Liver (tissue), 9 donors: ENCODE results near the gene OGFOD3. TPM values are rescaled to one million over a fixed set of nuclear protein-coding genes. Genes with fewer than 3 reads are reported as not detected.

Experiments
- DNase-seq: peaks from one replicate; pipeline ENCODE4 v3.0.0-alpha.2; 2017; ENCODE audit warnings: low spot score
- H3K27ac ChIP-seq, 2 donors: one replicate each; pipeline ENCODE4 v1.7.0; 2013; ENCODE audit warnings: inconsistent platforms in 2 of 2, low read length in 2 of 2, control low read depth in 1 of 2, low read depth in 1 of 2, mild to moderate bottlenecking in 1 of 2
- H3K27me3 ChIP-seq, 4 donors: one replicate each; pipeline versions ENCODE4 v1.6.1 to v1.7.0; 2013; ENCODE audit warnings: low read length in 3 of 4, inconsistent platforms in 1 of 4, mild to moderate bottlenecking in 1 of 4, moderate library complexity in 1 of 4; ENCODE audit not compliant: control insufficient read depth in 4 of 4, insufficient read depth in 4 of 4
- H3K36me3 ChIP-seq, 4 donors: one replicate each; pipeline versions ENCODE4 v1.6.1 to v1.7.0; 2013; ENCODE audit warnings: low read length in 3 of 4, mild to moderate bottlenecking in 3 of 4, low read depth in 1 of 4, moderate library complexity in 1 of 4; ENCODE audit not compliant: control insufficient read depth in 4 of 4, insufficient read depth in 3 of 4
- H3K4me1 ChIP-seq, 4 donors: one replicate each; pipeline versions ENCODE4 v1.6.1 to v1.7.0; 2013; ENCODE audit warnings: low read length in 3 of 4, mild to moderate bottlenecking in 3 of 4, moderate library complexity in 1 of 4; ENCODE audit not compliant: control insufficient read depth in 4 of 4, insufficient read depth in 4 of 4
- H3K4me3 ChIP-seq, 3 donors: one replicate each; pipeline versions ENCODE4 v1.6.1 to v1.7.0; 2013; ENCODE audit warnings: low read length in 3 of 3, control low read depth in 1 of 3, low read depth in 1 of 3, mild to moderate bottlenecking in 1 of 3
- H3K9ac ChIP-seq, 2 donors: one replicate each; pipeline ENCODE4 v1.7.0; 2013; ENCODE audit warnings: low read length in 2 of 2, mild to moderate bottlenecking in 2 of 2, moderate library complexity in 2 of 2, control low read depth in 1 of 2, low read depth in 1 of 2
- H3K9me3 ChIP-seq, 4 donors: one replicate each; pipeline versions ENCODE4 v1.6.1 to v1.7.0; 2013; ENCODE audit warnings: low read length in 3 of 4; ENCODE audit not compliant: control insufficient read depth in 4 of 4
- EGR1 ChIP-seq, 2 donors: IDR thresholded peaks; 2 replicates each; pipeline ENCODE4 v1.6.1; 2016 to 2018; ENCODE audit warnings: antibody characterized with exemption in 2 of 2, low read depth in 2 of 2
- HNF4G ChIP-seq: IDR thresholded peaks from 2 replicates; pipeline ENCODE4 v1.6.1; 2016; ENCODE audit warnings: antibody characterized with exemption
- RXRA ChIP-seq, 2 donors: IDR thresholded peaks; 2 replicates each; pipeline ENCODE4 v1.6.1; 2017 to 2018; ENCODE audit warnings: antibody characterized with exemption in 2 of 2, mild to moderate bottlenecking in 1 of 2
- SP1 ChIP-seq: IDR thresholded peaks from 2 replicates; pipeline ENCODE4 v1.6.1; 2018; ENCODE audit warnings: antibody characterized with exemption, mild to moderate bottlenecking
- TAF1 ChIP-seq: conservative IDR thresholded peaks from 2 replicates; pipeline ENCODE4 v1.6.1; 2016; ENCODE audit warnings: antibody characterized with exemption, mild to moderate bottlenecking
- YY1 ChIP-seq: IDR thresholded peaks from 2 replicates; pipeline ENCODE4 v1.6.1; 2016; ENCODE audit warnings: antibody characterized with exemption, mild to moderate bottlenecking
- WGBS: extraction: QIAGEN DNeasy Blood & Tissue Kit; methylation state at CpG from one replicate; pipeline ENCODE4 v1.1.7; 2013; 5-methylcytosine and 5-hydroxymethylcytosine counted together
- polyA plus RNA-seq, 2 donors: library from polyadenylated mRNA; stranded (reverse) in 1 of 2; unstranded in 1 of 2; fragments of 200-250 nt in 1 of 2; fragments of >200 nt in 1 of 2; fragmentation: Nextera tagmentation in 1 of 2; extraction: Ambion mirVana in 1 of 2; gene quantifications; one replicate each; pipeline versions ENCODE4 v1.2.1 to v1.2.3, GENCODE V29; 2013 to 2015
- total RNA-seq, 2 donors: library from RNA; depleted of rRNA; stranded (reverse); fragments of >200 nt; gene quantifications; one replicate each; pipeline ENCODE4 v1.2.3, GENCODE V29; 2014
- TF ChIP-seq, protein P1 (sequence below): IDR thresholded peaks from 2 replicates; pipeline ENCODE4 v1.6.1; 2016; ENCODE audit warnings: antibody characterized with exemption, mild to moderate bottlenecking
- TF ChIP-seq, protein P2 (sequence below): IDR thresholded peaks from 2 replicates; pipeline ENCODE4 v1.6.1; 2016; ENCODE audit warnings: antibody characterized with exemption
- donor health status: healthy.
- donor health status: healthy.
- donor health status: healthy.
- donor health status: healthy.
- donor health status: healthy.

Gene OGFOD3
- total and polyA plus RNA-seq, 4 donors = 15.0 to 23.2 (median 18.5) TPM

DNA sequence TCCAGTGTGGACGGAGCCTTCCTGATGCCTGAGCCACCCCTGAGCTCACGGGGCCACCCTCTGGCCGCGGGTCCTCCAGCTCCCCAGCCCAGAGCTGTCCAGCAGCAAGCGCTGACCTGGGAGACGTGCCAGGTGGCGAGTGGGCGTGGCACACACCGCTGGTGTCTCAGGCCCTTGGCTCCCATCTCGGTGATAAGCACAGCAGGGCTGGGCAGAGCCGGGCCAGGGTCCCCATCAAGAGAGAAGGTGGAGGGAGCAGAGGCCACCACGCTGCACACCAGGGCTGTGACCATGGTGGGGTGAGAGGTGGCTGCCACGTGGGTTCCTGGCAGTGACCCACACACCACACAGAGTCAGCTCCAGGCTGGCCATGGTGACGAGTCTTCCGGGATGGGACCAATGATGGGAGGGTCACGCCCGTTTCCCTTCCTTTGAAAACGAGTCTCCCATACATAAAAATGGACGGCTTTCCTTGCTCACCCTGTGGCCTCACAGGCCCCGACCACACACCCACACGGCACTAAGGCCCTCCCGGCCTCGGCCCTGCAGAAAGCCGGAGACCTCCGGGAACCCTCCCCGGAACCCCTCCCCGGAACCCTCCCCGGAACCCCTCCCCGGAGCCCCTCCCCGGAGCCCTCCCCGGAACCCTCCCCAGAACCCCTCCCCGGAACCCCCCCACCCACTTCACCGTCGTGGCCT is 30.0 kb downstream of the OGFOD3 start:
- Histone ChIP-seq H3K9ac (no peak overlapping the region), H3K4me1 (peaks cover 18 to 23% (median 20%) of the 10 kb centered on the region in 4 donors), H3K36me3 (peaks cover 0 to 9% (median 6%) of the 10 kb centered on the region in 4 donors), H3K27ac (no peak overlapping the region), H3K27me3 (no peaks in the 10 kb centered on the region), H3K4me3 (no peak overlapping the region), H3K9me3 (no peaks in the 10 kb centered on the region)
- TF ChIP-seq RXRA (IDR thresholded peaks at IDR 0.05) = no peak
- TF ChIP-seq, protein P1, sequence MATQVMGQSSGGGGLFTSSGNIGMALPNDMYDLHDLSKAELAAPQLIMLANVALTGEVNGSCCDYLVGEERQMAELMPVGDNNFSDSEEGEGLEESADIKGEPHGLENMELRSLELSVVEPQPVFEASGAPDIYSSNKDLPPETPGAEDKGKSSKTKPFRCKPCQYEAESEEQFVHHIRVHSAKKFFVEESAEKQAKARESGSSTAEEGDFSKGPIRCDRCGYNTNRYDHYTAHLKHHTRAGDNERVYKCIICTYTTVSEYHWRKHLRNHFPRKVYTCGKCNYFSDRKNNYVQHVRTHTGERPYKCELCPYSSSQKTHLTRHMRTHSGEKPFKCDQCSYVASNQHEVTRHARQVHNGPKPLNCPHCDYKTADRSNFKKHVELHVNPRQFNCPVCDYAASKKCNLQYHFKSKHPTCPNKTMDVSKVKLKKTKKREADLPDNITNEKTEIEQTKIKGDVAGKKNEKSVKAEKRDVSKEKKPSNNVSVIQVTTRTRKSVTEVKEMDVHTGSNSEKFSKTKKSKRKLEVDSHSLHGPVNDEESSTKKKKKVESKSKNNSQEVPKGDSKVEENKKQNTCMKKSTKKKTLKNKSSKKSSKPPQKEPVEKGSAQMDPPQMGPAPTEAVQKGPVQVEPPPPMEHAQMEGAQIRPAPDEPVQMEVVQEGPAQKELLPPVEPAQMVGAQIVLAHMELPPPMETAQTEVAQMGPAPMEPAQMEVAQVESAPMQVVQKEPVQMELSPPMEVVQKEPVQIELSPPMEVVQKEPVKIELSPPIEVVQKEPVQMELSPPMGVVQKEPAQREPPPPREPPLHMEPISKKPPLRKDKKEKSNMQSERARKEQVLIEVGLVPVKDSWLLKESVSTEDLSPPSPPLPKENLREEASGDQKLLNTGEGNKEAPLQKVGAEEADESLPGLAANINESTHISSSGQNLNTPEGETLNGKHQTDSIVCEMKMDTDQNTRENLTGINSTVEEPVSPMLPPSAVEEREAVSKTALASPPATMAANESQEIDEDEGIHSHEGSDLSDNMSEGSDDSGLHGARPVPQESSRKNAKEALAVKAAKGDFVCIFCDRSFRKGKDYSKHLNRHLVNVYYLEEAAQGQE = peak; percentile 98
- WGBS = 69% methylated on average over 34 of the region's 34 CpGs
- DNase-seq = no peak

DNA sequence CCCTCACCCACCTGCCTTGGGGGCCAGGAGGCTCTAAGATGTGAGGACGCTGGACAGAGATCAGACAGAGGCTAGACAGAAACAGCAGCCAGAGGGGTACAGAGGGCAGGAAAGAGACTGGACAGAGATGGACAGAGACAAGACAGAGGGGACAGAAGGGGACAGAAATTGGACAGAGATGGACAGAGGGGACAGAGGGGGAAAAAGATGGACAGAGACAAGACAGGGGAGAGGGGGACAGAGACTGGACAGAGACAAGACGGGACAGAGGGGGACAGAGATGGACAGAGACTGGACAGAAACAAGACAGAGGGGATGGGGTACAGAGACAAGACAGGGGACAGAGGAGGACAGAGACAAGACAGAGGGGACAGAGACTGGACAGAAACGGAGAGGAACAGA is 30.7 kb downstream of the OGFOD3 start:
- 71% methylated on average over 3 of the region's 3 CpGs for WGBS
- Histone ChIP-seq H3K4me1 (peaks cover 18 to 24% (median 21%) of the 10 kb centered on the region in 4 donors), H3K27me3 (no peaks in the 10 kb centered on the region), H3K27ac (no peak overlapping the region), H3K9me3 (no peaks in the 10 kb centered on the region), H3K9ac (no peak overlapping the region), H3K36me3 (peaks cover 0 to 7% (median 3%) of the 10 kb centered on the region in 4 donors), H3K4me3 (no peak overlapping the region)
- DNase-seq = no peak
- TF ChIP-seq EGR1 (IDR thresholded peaks at IDR 0.05; ENCODE audit: low read depth in 2 of 2) (no peak), YY1 (no peak), HNF4G (no peak), RXRA (IDR thresholded peaks at IDR 0.05) (no peak), SP1 (no peak), TAF1 (no peak)
- TF ChIP-seq, protein P1 = no peak
- TF ChIP-seq, protein P2, sequence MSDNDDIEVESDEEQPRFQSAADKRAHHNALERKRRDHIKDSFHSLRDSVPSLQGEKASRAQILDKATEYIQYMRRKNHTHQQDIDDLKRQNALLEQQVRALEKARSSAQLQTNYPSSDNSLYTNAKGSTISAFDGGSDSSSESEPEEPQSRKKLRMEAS = no peak
